Liver (tissue), 3 donors: ENCODE results near the gene POPDC3.
"Not testable (repeated sequence)": the region's sequence is repeated elsewhere in the genome, so short reads cannot be mapped to it uniquely, and the experiment has no call there.

Experiments
- EGR1 ChIP-seq, 2 donors: IDR thresholded peaks; 2 replicates each; pipeline ENCODE4 v1.6.1; 2016 to 2018; ENCODE audit warnings: antibody characterized with exemption in 2 of 2, low read depth in 2 of 2
- FOXA1 ChIP-seq: IDR thresholded peaks from 2 replicates; pipeline ENCODE4 v1.6.1; 2016; ENCODE audit warnings: antibody characterized with exemption
- FOXA2 ChIP-seq: IDR thresholded peaks from 2 replicates; pipeline ENCODE4 v1.6.1; 2016; ENCODE audit warnings: antibody characterized with exemption
- GABPA ChIP-seq, 2 donors: IDR thresholded peaks in 1 of 2; conservative IDR thresholded peaks in 1 of 2; 2 replicates each; pipeline ENCODE4 v1.6.1; 2016; ENCODE audit warnings: antibody characterized with exemption in 2 of 2, mild to moderate bottlenecking in 1 of 2, moderate library complexity in 1 of 2
- HNF4A ChIP-seq, 2 donors: conservative IDR thresholded peaks; 2 replicates each; pipeline ENCODE4 v1.6.1; 2016; ENCODE audit warnings: antibody characterized with exemption in 2 of 2, mild to moderate bottlenecking in 2 of 2
- NR2F2 ChIP-seq: IDR thresholded peaks from 2 replicates; pipeline ENCODE4 v1.6.1; 2016; ENCODE audit warnings: antibody characterized with exemption
- RAD21 ChIP-seq, 2 donors: IDR thresholded peaks; 2 replicates each; pipeline ENCODE4 v1.6.1; 2016; ENCODE audit warnings: antibody characterized with exemption in 2 of 2, mild to moderate bottlenecking in 2 of 2
- RXRA ChIP-seq, 2 donors: IDR thresholded peaks; 2 replicates each; pipeline ENCODE4 v1.6.1; 2017 to 2018; ENCODE audit warnings: antibody characterized with exemption in 2 of 2, mild to moderate bottlenecking in 1 of 2
- SP1 ChIP-seq: IDR thresholded peaks from 2 replicates; pipeline ENCODE4 v1.6.1; 2018; ENCODE audit warnings: antibody characterized with exemption, mild to moderate bottlenecking
- TAF1 ChIP-seq: conservative IDR thresholded peaks from 2 replicates; pipeline ENCODE4 v1.6.1; 2016; ENCODE audit warnings: antibody characterized with exemption, mild to moderate bottlenecking
- YY1 ChIP-seq: IDR thresholded peaks from 2 replicates; pipeline ENCODE4 v1.6.1; 2016; ENCODE audit warnings: antibody characterized with exemption, mild to moderate bottlenecking
- TF ChIP-seq, protein P1 (sequence below): fragments of 150-350 bp; IDR thresholded peaks from 2 replicates; pipeline ENCODE4 v1.5.1; 2017; ENCODE audit warnings: improper control_type of control experiment, low read depth, low read length; ENCODE audit not compliant: missing input control
- TF ChIP-seq, protein P2 (sequence below): IDR thresholded peaks from 2 replicates; pipeline ENCODE4 v1.6.1; 2016; ENCODE audit warnings: antibody characterized with exemption
- TF ChIP-seq, protein P3 (sequence below): IDR thresholded peaks from 2 replicates; pipeline ENCODE4 v1.6.1; 2016; ENCODE audit warnings: antibody characterized with exemption, mild to moderate bottlenecking
- donor health status: healthy.
- donor health status: healthy.

DNA sequence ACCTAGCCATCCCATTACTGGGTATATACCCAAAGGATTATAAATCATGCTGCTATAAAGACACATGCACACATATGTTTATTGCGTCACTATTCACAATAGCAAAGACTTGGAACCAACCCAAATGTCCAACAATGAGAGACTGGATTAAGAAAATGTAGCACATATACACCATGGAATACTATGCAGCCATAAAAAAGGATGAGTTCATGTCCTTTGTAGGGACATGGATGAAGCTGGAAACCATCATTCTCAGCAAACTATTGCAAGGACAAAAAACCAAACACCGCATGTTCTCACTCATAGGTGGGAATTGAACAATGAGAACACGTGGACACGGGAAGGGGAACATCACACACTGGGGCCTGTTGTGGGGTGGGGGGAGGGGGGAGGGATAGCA, 7.3 kb downstream of the POPDC3 start:
- TF ChIP-seq HNF4A (conservative IDR thresholded peaks at IDR 0.05); GABPA (IDR thresholded peaks at IDR 0.05 in 1 of 2, conservative IDR thresholded peaks at IDR 0.05 in 1 of 2); RAD21 (IDR thresholded peaks at IDR 0.05); YY1; RXRA (IDR thresholded peaks at IDR 0.05); NR2F2; FOXA1; TAF1; EGR1 (IDR thresholded peaks at IDR 0.05; ENCODE audit: low read depth in 2 of 2); FOXA2; SP1: not testable (repeated sequence)
- TF ChIP-seq, protein P1, sequence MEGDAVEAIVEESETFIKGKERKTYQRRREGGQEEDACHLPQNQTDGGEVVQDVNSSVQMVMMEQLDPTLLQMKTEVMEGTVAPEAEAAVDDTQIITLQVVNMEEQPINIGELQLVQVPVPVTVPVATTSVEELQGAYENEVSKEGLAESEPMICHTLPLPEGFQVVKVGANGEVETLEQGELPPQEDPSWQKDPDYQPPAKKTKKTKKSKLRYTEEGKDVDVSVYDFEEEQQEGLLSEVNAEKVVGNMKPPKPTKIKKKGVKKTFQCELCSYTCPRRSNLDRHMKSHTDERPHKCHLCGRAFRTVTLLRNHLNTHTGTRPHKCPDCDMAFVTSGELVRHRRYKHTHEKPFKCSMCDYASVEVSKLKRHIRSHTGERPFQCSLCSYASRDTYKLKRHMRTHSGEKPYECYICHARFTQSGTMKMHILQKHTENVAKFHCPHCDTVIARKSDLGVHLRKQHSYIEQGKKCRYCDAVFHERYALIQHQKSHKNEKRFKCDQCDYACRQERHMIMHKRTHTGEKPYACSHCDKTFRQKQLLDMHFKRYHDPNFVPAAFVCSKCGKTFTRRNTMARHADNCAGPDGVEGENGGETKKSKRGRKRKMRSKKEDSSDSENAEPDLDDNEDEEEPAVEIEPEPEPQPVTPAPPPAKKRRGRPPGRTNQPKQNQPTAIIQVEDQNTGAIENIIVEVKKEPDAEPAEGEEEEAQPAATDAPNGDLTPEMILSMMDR: not testable (repeated sequence)
- TF ChIP-seq, protein P2, sequence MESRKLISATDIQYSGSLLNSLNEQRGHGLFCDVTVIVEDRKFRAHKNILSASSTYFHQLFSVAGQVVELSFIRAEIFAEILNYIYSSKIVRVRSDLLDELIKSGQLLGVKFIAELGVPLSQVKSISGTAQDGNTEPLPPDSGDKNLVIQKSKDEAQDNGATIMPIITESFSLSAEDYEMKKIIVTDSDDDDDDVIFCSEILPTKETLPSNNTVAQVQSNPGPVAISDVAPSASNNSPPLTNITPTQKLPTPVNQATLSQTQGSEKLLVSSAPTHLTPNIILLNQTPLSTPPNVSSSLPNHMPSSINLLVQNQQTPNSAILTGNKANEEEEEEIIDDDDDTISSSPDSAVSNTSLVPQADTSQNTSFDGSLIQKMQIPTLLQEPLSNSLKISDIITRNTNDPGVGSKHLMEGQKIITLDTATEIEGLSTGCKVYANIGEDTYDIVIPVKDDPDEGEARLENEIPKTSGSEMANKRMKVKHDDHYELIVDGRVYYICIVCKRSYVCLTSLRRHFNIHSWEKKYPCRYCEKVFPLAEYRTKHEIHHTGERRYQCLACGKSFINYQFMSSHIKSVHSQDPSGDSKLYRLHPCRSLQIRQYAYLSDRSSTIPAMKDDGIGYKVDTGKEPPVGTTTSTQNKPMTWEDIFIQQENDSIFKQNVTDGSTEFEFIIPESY: not testable (repeated sequence)
- TF ChIP-seq, protein P3, sequence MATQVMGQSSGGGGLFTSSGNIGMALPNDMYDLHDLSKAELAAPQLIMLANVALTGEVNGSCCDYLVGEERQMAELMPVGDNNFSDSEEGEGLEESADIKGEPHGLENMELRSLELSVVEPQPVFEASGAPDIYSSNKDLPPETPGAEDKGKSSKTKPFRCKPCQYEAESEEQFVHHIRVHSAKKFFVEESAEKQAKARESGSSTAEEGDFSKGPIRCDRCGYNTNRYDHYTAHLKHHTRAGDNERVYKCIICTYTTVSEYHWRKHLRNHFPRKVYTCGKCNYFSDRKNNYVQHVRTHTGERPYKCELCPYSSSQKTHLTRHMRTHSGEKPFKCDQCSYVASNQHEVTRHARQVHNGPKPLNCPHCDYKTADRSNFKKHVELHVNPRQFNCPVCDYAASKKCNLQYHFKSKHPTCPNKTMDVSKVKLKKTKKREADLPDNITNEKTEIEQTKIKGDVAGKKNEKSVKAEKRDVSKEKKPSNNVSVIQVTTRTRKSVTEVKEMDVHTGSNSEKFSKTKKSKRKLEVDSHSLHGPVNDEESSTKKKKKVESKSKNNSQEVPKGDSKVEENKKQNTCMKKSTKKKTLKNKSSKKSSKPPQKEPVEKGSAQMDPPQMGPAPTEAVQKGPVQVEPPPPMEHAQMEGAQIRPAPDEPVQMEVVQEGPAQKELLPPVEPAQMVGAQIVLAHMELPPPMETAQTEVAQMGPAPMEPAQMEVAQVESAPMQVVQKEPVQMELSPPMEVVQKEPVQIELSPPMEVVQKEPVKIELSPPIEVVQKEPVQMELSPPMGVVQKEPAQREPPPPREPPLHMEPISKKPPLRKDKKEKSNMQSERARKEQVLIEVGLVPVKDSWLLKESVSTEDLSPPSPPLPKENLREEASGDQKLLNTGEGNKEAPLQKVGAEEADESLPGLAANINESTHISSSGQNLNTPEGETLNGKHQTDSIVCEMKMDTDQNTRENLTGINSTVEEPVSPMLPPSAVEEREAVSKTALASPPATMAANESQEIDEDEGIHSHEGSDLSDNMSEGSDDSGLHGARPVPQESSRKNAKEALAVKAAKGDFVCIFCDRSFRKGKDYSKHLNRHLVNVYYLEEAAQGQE: not testable (repeated sequence)
